Spleen (tissue), 7 donors: ENCODE results near the gene CCDC170.
"Not testable (repeated sequence)": the region's sequence is repeated elsewhere in the genome, so short reads cannot be mapped to it uniquely, and the experiment has no call there.

Experiments used
- CTCF ChIP-seq, 11 experiments: fragments of 200-600 bp in 7 of 11; fragments of 450-650 bp in 4 of 11; sonication (generic) in 4 of 11; IDR thresholded peaks in 8 of 11; conservative IDR thresholded peaks in 3 of 11; 1 replicate in 7 of 11; 2 replicates in 4 of 11; pipeline versions ENCODE4 v1.4.0 to v1.8.0; 2016 to 2021; ENCODE audit warnings: antibody characterized with exemption in 11 of 11, inconsistent platforms in 4 of 11, mild to moderate bottlenecking in 1 of 11
- POLR2A ChIP-seq, 3 donors: fragments of 450-650 bp; IDR thresholded peaks; one replicate each; pipeline ENCODE4 v1.5.1; 2017; ENCODE audit warnings: antibody characterized with exemption in 3 of 3, mild to moderate bottlenecking in 1 of 3
- POLR2AphosphoS5 ChIP-seq, 3 donors: sonication (generic); formaldehyde crosslinking; IDR thresholded peaks; one replicate each; pipeline ENCODE4 v1.5.1; 2017; ENCODE audit warnings: antibody characterized with exemption in 3 of 3
- donor health status: DM: no; HTN: no; CAD: no; lungs with moderate emphysema.
- donor health status: DM: no; HTN: no; CAD: no.
- donor health status: DM: no; HTN: no; CAD: no.

GRCh38 chr6:151518992-151519391 lies 25.2 kb downstream of the CCDC170 start:
- TF ChIP-seq CTCF (IDR thresholded peaks at IDR 0.05 in 8 of 11, conservative IDR thresholded peaks at IDR 0.05 in 3 of 11); POLR2A (IDR thresholded peaks at IDR 0.05); POLR2AphosphoS5 (IDR thresholded peaks at IDR 0.05): not testable (repeated sequence)
